NT2/D1 (cell line): ENCODE results near the gene CRYAA.
"Not testable (repeated sequence)": the region's sequence is repeated elsewhere in the genome, so short reads cannot be mapped to it uniquely, and the experiment has no call there.

ENCODE experiments used
- YY1 ChIP-seq: IDR thresholded peaks from 2 replicates; pipeline ENCODE4 v1.6.1; 2011; ENCODE audit not compliant: insufficient read length, insufficient read depth
- ZNF274 ChIP-seq: IDR thresholded peaks from 2 replicates; pipeline ENCODE4 v1.6.1; 2011; ENCODE audit warnings: mild to moderate bottlenecking, low read depth, low read length

DNA sequence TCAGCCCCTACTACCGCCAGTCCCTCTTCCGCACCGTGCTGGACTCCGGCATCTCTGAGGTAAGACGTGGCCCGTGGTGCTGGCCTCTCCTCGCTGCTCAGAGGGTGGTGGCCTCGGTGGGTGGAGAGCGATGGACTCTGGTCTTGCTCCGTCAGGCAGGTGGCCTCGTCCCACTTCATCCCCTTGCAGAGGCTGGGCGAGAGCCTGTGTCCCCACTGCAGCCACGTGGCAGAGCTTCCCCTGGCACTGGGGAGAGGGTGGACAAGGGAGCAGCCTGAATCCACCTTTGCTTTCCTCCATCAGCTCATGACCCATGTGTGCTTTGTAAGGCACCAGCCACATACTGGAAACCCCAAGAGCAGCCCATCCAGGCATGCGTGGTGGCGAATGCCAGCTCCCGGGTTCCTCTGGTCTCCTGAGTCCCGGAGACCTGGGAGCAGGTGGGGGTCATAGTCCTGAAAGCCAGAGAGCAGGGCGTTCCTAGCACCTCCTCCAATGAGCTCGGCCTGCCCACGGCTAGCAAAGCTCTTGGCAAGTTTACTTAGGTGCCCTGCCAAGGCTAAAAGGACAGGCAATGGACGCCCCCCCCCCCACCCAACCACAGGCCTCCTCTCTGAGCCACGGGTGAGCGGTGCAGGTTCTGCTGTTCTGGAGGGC, 550 bp downstream of the CRYAA start:
- TF ChIP-seq ZNF274, YY1: not testable (repeated sequence)
